Prostate gland (tissue), 2 donors: ENCODE measurements around the gene VWA3A.

Experiments used
- POLR2A ChIP-seq: fragments of 450-650 bp; IDR thresholded peaks from one replicate; pipeline ENCODE4 v1.6.1; 2016; ENCODE audit warnings: antibody characterized with exemption, mild to moderate bottlenecking
- POLR2AphosphoS5 ChIP-seq: sonication (generic); formaldehyde crosslinking; IDR thresholded peaks from one replicate; pipeline ENCODE4 v1.6.1; 2017; ENCODE audit warnings: antibody characterized with exemption
- TF ChIP-seq, protein P1 (sequence below), 4 experiments: fragments of 200-600 bp in 2 of 4; fragments of 450-650 bp in 2 of 4; sonication (generic) in 2 of 4; IDR thresholded peaks; 1 replicate in 3 of 4; 2 replicates in 1 of 4; pipeline ENCODE4 v1.5.1; 2016 to 2019; ENCODE audit warnings: antibody characterized with exemption in 4 of 4, mild to moderate bottlenecking in 2 of 4, moderate library complexity in 2 of 4

DNA sequence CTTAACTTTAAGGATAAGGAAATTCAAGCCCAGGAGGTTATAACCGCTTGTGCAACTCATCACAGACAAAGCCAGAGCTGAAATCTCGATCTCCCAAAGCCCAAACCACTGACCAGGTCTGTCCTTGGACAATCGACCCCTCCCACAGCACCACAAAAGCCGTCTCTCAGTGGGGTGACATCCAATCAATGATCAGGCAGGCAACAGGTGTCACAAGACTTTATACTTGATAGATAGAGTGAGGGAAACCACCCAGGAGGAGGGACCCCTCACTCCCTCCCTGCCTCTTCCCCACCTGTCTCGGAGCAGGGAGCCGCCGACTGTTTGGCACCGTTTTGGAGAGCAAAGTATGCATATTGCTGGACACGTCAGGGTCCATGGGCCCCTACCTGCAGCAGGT is 55.5 kb downstream of the VWA3A start:
- TF ChIP-seq POLR2A, result no peak
- TF ChIP-seq, protein P1, sequence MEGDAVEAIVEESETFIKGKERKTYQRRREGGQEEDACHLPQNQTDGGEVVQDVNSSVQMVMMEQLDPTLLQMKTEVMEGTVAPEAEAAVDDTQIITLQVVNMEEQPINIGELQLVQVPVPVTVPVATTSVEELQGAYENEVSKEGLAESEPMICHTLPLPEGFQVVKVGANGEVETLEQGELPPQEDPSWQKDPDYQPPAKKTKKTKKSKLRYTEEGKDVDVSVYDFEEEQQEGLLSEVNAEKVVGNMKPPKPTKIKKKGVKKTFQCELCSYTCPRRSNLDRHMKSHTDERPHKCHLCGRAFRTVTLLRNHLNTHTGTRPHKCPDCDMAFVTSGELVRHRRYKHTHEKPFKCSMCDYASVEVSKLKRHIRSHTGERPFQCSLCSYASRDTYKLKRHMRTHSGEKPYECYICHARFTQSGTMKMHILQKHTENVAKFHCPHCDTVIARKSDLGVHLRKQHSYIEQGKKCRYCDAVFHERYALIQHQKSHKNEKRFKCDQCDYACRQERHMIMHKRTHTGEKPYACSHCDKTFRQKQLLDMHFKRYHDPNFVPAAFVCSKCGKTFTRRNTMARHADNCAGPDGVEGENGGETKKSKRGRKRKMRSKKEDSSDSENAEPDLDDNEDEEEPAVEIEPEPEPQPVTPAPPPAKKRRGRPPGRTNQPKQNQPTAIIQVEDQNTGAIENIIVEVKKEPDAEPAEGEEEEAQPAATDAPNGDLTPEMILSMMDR (IDR thresholded peaks at IDR 0.05), result no peak
- no peak for TF ChIP-seq POLR2AphosphoS5
